IMR-90 (cell line): ENCODE measurements around the gene CDKN2D. TPM values are rescaled to one million over a fixed set of nuclear protein-coding genes. Genes with fewer than 3 reads are reported as not detected.

Experiments
- ATAC-seq: fragments of 200-7000 bp; cut with Tn5 transposase; 2 replicates; pipeline ENCODE4 v1.9.1; 2020; ENCODE audit warnings: low read depth, mild to moderate bottlenecking, moderate library complexity
- BruUV-seq: library from RNA; stranded (reverse); fragments of 400-500 nt; replicated peaks from 2 replicates; lab custom pipeline; 2021; lab: Mats Ljungman, UMichigan
- CTCF ChIA-PET: fragments of 300-600 bp; formaldehyde crosslinking; extraction: SDS; loops from one replicate; lab custom pipeline; 2021; ENCODE audit warnings: antibody characterized with exemption; lab: Yijun Ruan, JAX
- POLR2A ChIA-PET: fragments of 300-600 bp; sonication (Branson Sonifier 250); formaldehyde crosslinking; loops from one replicate; lab custom pipeline; 2022; ENCODE audit warnings: antibody characterized with exemption; ENCODE audit not compliant: unreplicated experiment; lab: Charles Lee
- DNase-seq: peaks from one replicate; pipeline ENCODE4 v3.0.0; 2013
- H2AFZ ChIP-seq: replicated peaks from 2 replicates; pipeline ENCODE3; 2013; ENCODE audit warnings: low read length, mild to moderate bottlenecking; ENCODE audit not compliant: poor library complexity
- H2AK5ac ChIP-seq: 2 replicates; pipeline ENCODE4 v1.6.1; 2013; ENCODE audit warnings: low read depth, low read length, inconsistent platforms
- H2AK9ac ChIP-seq: replicated peaks from 2 replicates; pipeline ENCODE3; 2013; ENCODE audit warnings: mild to moderate bottlenecking, low read depth, low read length, moderate library complexity; ENCODE audit not compliant: poor library complexity
- H2BK120ac ChIP-seq: 2 replicates; pipeline ENCODE4 v1.6.1; 2013; ENCODE audit warnings: low read depth, low read length, inconsistent platforms
- H2BK15ac ChIP-seq: 3 replicates; pipeline ENCODE4 v1.6.1; 2013; ENCODE audit warnings: low read depth, low read length, inconsistent platforms
- H2BK20ac ChIP-seq: 2 replicates; pipeline ENCODE4 v1.6.1; 2013; ENCODE audit warnings: low read depth, mild to moderate bottlenecking, inconsistent platforms, low read length, moderate library complexity
- H2BK5ac ChIP-seq: 2 replicates; pipeline ENCODE4 v1.6.1; 2013; ENCODE audit warnings: mild to moderate bottlenecking, low read depth, low read length, inconsistent platforms; ENCODE audit not compliant: poor library complexity, severe bottlenecking
- H3K14ac ChIP-seq: replicated peaks from 2 replicates; pipeline ENCODE4 v1.6.1; 2013; ENCODE audit warnings: low read depth, low read length, inconsistent platforms
- H3K18ac ChIP-seq: 2 replicates; pipeline ENCODE4 v1.6.1; 2013; ENCODE audit warnings: low read depth, low read length, control low read depth
- H3K23ac ChIP-seq: 2 replicates; pipeline ENCODE4 v1.6.1; 2013; ENCODE audit warnings: low read depth, low read length, inconsistent platforms
- H3K27ac ChIP-seq: 2 replicates; pipeline ENCODE4 v1.5.1; 2013; ENCODE audit warnings: mild to moderate bottlenecking, control low read depth, low read length; ENCODE audit not compliant: insufficient read depth
- H3K27me3 ChIP-seq: 2 replicates; pipeline ENCODE4 v1.6.1; 2013; ENCODE audit warnings: low read length; ENCODE audit not compliant: control insufficient read depth, insufficient read depth
- H3K36me3 ChIP-seq: 2 replicates; pipeline ENCODE4 v1.6.1; 2013; ENCODE audit warnings: low read length, mixed read lengths; ENCODE audit not compliant: control insufficient read depth, insufficient read depth
- H3K4ac ChIP-seq: 2 replicates; pipeline ENCODE4 v1.6.1; 2013; ENCODE audit warnings: low read depth, low read length, inconsistent platforms
- H3K4me1 ChIP-seq: 2 replicates; pipeline ENCODE4 v1.6.1; 2013; ENCODE audit warnings: low read length, mixed read lengths; ENCODE audit not compliant: control insufficient read depth, insufficient read depth
- H3K4me2 ChIP-seq: 2 replicates; pipeline ENCODE4 v1.6.1; 2013; ENCODE audit warnings: low read depth, mild to moderate bottlenecking, control low read depth, low read length, moderate library complexity
- H3K4me3 ChIP-seq: 2 replicates; pipeline ENCODE4 v1.5.1; 2013; ENCODE audit warnings: low read depth, mild to moderate bottlenecking, control low read depth, low read length, moderate library complexity; ENCODE audit not compliant: insufficient read depth
- H3K56ac ChIP-seq: 2 replicates; pipeline ENCODE4 v1.6.1; 2013; ENCODE audit warnings: low read length, inconsistent platforms; ENCODE audit not compliant: insufficient read depth; ENCODE audit errors: extremely low read depth
- H3K79me1 ChIP-seq, 2 experiments: 2 replicates each; pipeline ENCODE4 v1.6.1; 2013; ENCODE audit warnings: low read length in 2 of 2, inconsistent platforms in 1 of 2, low read depth in 1 of 2
- H3K9ac ChIP-seq: 2 replicates; pipeline ENCODE4 v1.6.1; 2013; ENCODE audit warnings: low read depth, low read length, control low read depth
- H3K9me1 ChIP-seq: 2 replicates; pipeline ENCODE4 v1.6.1; 2013; ENCODE audit warnings: low read length, inconsistent platforms; ENCODE audit not compliant: insufficient read depth
- H3K9me3 ChIP-seq: 2 replicates; pipeline ENCODE4 v1.6.1; 2013; ENCODE audit warnings: low read length; ENCODE audit not compliant: control insufficient read depth, insufficient read depth
- H4K20me1 ChIP-seq: 2 replicates; pipeline ENCODE4 v1.6.1; 2013; ENCODE audit warnings: low read length, inconsistent platforms; ENCODE audit not compliant: insufficient read depth
- H4K5ac ChIP-seq: 2 replicates; pipeline ENCODE4 v1.6.1; 2013; ENCODE audit warnings: mild to moderate bottlenecking, low read depth, low read length, control low read depth
- H4K8ac ChIP-seq, 2 experiments: 2 replicates each; pipeline ENCODE4 v1.6.1; 2013; ENCODE audit warnings: low read depth in 2 of 2, low read length in 2 of 2, control low read depth in 1 of 2, inconsistent platforms in 1 of 2
- H4K91ac ChIP-seq: 2 replicates; pipeline ENCODE4 v1.6.1; 2013; ENCODE audit warnings: low read depth, low read length, inconsistent platforms; ENCODE audit not compliant: insufficient read depth
- BHLHE40 ChIP-seq: fragments of 150-350 bp; IDR thresholded peaks from 2 replicates; pipeline ENCODE4 v1.6.1; 2016; ENCODE audit warnings: mild to moderate bottlenecking, low read depth, low read length
- CEBPB ChIP-seq: IDR thresholded peaks from 2 replicates; pipeline ENCODE4 v1.6.1; 2012; ENCODE audit warnings: low read depth, low read length, improper control_type of control experiment
- ELK1 ChIP-seq: fragments of 150-350 bp; IDR thresholded peaks from 2 replicates; pipeline ENCODE4 v1.6.1; 2016; ENCODE audit warnings: low read depth, mild to moderate bottlenecking, low read length, moderate library complexity, borderline replicate concordance
- FOS ChIP-seq: fragments of 150-350 bp; IDR thresholded peaks from 2 replicates; pipeline ENCODE4 v1.6.1; 2016; ENCODE audit warnings: low read depth, low read length
- MAZ ChIP-seq: IDR thresholded peaks from 2 replicates; pipeline ENCODE4 v1.6.1; 2012; ENCODE audit warnings: low read depth, mild to moderate bottlenecking, low read length, improper control_type of control experiment, moderate library complexity, borderline replicate concordance
- MXI1 ChIP-seq: IDR thresholded peaks from 2 replicates; pipeline ENCODE4 v1.6.1; 2012; ENCODE audit warnings: low read depth, mild to moderate bottlenecking, low read length, moderate library complexity, borderline replicate concordance
- POLR2A ChIP-seq: IDR thresholded peaks from 2 replicates; pipeline ENCODE4 v1.6.1; 2012; ENCODE audit warnings: mild to moderate bottlenecking, low read depth, low read length
- RAD21 ChIP-seq: IDR thresholded peaks from 2 replicates; pipeline ENCODE4 v1.6.1; 2012; ENCODE audit warnings: low read length, improper control_type of control experiment
- RCOR1 ChIP-seq: IDR thresholded peaks from 2 replicates; pipeline ENCODE4 v1.6.1; 2012; ENCODE audit warnings: mild to moderate bottlenecking, low read length, improper control_type of control experiment; ENCODE audit not compliant: insufficient replicate concordance
- SMC3 ChIP-seq: fragments of 150-350 bp; IDR thresholded peaks from 2 replicates; pipeline ENCODE4 v1.6.1; 2016; ENCODE audit warnings: low read depth, mild to moderate bottlenecking, antibody characterized with exemption, low read length, moderate library complexity
- WGBS, 2 experiments: methylation state at CpG; one replicate each; pipeline versions ENCODE4 v1.1.5 to v1.1.7; 2013; ENCODE audit warnings: missing lambda C conversion rate in 2 of 2; ENCODE audit not compliant: insufficient read length in 1 of 2; ENCODE audit errors: extremely low coverage in 2 of 2; 5-methylcytosine and 5-hydroxymethylcytosine counted together
- dilution Hi-C: fragments of 300-500 bp; cut with HindIII; formaldehyde crosslinking; loops from one replicate; pipeline ENCODE4 v1.14.3; 2018; ENCODE audit warnings: low sequenced_read_pairs; ENCODE audit not compliant: unreplicated experiment
- in situ Hi-C: fragments of 300-500 bp; cut with MboI; formaldehyde crosslinking; loops from 3 replicates; pipeline ENCODE4 v1.14.3; 2019; ENCODE audit warnings: low sequenced_read_pairs, inconsistent platforms, mixed read lengths
- intact Hi-C: fragments of 100-400 bp; cut with micrococcal nuclease; formaldehyde crosslinking; loops from 2 replicates; pipeline ENCODE4 v1.10.0; 2022
- polyA plus RNA-seq, 3 experiments: library from polyadenylated mRNA; depleted of rRNA; stranded (reverse); fragments of >200 nt; gene quantifications; 2 replicates each; pipeline ENCODE4 v1.2.3, GENCODE V29; 2012; ENCODE audit warnings: low replicate concordance in 1 of 3
- total RNA-seq: library from RNA; depleted of rRNA; stranded (reverse); fragments of >200 nt; gene quantifications from 2 replicates; pipeline ENCODE4 v1.2.3, GENCODE V29; 2012

CDKN2D gene
- total and polyA plus RNA-seq, 2 of the 4 experiments (the other 2 are of a cell fraction), result 3.6 to 8.5 TPM

GRCh38 chr19:10600149-10600548 is 31.4 kb upstream of the CDKN2D start:
- H4K5ac ChIP-seq, result no peak overlapping the region
- H2AK5ac ChIP-seq, result no peak overlapping the region
- no peak overlapping the region for H3K4me3 ChIP-seq
- BruUV-seq, result no TSS peak
- peaks cover 10% of the 10 kb centered on the region for H3K4me1 ChIP-seq
- H3K9ac ChIP-seq, result no peak overlapping the region
- H3K79me1 ChIP-seq, result peaks cover 12 to 28% of the 10 kb centered on the region in 2 experiments; a peak in 3 of 4 replicates
- no peak overlapping the region for H3K56ac ChIP-seq
- DNase-seq (no peak), ATAC-seq (no peak)
- no peak overlapping the region for H4K8ac ChIP-seq
- no peak overlapping the region for H2BK15ac ChIP-seq
- no peak overlapping the region for H3K4ac ChIP-seq
- peaks cover 15% of the 10 kb centered on the region for H3K9me1 ChIP-seq
- WGBS, 2 experiments, result no CpG with 5 or more reads among the region's 5 CpGs
- no peaks in the 10 kb centered on the region; the same call in 1 of the 2 replicates for H3K9me3 ChIP-seq
- H2AFZ ChIP-seq, result no peak overlapping the region
- no peak overlapping the region for H2AK9ac ChIP-seq
- POLR2A ChIA-PET, result no interaction called here
- H3K27ac ChIP-seq, result no peak overlapping the region
- dilution Hi-C loops (no loop called here), in situ Hi-C loops (no loop called here), intact Hi-C loops (no loop called here)
- H2BK20ac ChIP-seq, result no peak overlapping the region
- H3K23ac ChIP-seq, result no peak overlapping the region
- no peak overlapping the region for H4K91ac ChIP-seq
- H2BK5ac ChIP-seq, result no peak overlapping the region
- no peak overlapping the region for H2BK120ac ChIP-seq
- H3K14ac ChIP-seq, result no peak overlapping the region
- peaks cover 15% of the 10 kb centered on the region for H3K27me3 ChIP-seq
- CTCF ChIA-PET, result no interaction called here
- H4K20me1 ChIP-seq, result peaks cover 10% of the 10 kb centered on the region
- H3K18ac ChIP-seq, result no peak overlapping the region
- peaks cover 1% of the 10 kb centered on the region; the same call in 1 of the 2 replicates for H3K36me3 ChIP-seq
- no peak overlapping the region for H3K4me2 ChIP-seq
- no peak for TF ChIP-seq CEBPB
- no peak for TF ChIP-seq POLR2A
- TF ChIP-seq RCOR1, result no peak
- TF ChIP-seq MAZ, result no peak
- no peak for TF ChIP-seq BHLHE40
- TF ChIP-seq MXI1, result no peak
- TF ChIP-seq SMC3, result no peak
- no peak for TF ChIP-seq ELK1
- TF ChIP-seq RAD21, result no peak
- TF ChIP-seq FOS, result no peak
